ENCODE data around the gene TUBB. TPM values are rescaled to one million over a fixed set of nuclear protein-coding genes. Genes with fewer than 3 reads are reported as not detected.

TUBB gene
- total and polyA plus RNA-seq, 9 of the 15 experiments (the other 6 are each of a cell fraction or from before 2014, with no cell fraction given), result 971 to 2,870 (median 1,478) TPM

DNA sequence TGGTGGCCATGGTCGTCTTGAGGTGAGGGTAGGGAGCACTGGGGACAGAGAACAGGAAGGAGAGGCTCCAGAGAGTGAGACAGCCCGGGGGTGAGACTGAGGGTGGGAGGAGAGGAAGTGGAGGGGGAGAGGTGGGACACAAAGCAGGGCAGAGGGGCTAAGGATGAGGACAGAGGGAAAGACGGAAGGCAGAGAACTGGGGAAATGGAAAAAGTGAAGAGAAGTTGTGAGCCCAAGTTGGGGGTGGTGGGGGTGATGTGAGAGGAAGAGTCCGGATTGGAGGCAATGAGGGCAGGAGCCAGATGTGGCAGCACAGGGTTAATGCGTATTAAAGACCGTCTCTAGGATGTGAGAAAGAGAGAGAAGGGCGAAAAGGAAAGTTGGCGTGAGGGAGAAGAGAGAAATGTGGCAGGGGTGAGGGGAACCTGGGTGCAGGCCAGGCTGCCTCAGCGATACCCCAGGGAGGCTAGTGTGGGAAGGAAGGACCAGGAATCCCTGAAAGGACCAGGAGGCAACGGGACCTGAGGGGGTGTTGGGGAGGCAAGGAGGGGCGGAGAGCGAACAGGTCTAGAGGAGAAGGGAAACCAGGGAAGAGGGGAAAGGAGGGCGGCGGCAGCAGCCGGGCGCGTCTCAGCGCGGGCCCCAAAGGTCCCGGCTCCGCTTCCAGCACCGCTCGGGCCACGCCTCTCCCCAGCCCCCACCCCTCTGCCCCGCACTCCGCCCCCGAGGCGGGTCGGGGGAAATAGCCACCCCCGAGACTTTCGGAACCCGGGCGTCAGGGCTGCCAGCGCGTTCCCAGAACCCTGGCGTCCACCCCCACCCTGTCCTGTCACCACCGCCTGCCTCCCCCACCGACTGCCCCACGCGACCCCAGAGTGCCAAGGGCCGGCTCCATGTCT is 33.9 kb upstream of the TUBB start, which contains the start of gene PPP1R18 (continued):
- TF ChIP-seq PPARD (CRISPR knock-in tag; IDR thresholded peaks at IDR 0.05) (no peak), SPI1 (IDR thresholded peaks at IDR 0.05; ENCODE audit: borderline replicate concordance, low read depth, low read length) (peak; percentile 57; the same call in 1 of the 2 replicates), STAT5B (CRISPR knock-in tag; IDR thresholded peaks at IDR 0.05) (no peak), SMARCA5 (IDR thresholded peaks at IDR 0.05) (peak; percentile 60; the same call in 1 of the 2 replicates), SAFB (IDR thresholded peaks at IDR 0.05; ENCODE audit: borderline replicate concordance, low read depth, low read length) (peak; percentile 46; the same call in 1 of the 2 replicates), TSC22D4 (tag; IDR thresholded peaks at IDR 0.05) (peak; percentile 74; the same call in 1 of the 2 replicates), HDGF (IDR thresholded peaks at IDR 0.05) (peak; percentile 99), POLR2A (conservative IDR thresholded peaks at IDR 0.05) (peak; percentile 64), HINFP (tag; conservative IDR thresholded peaks at IDR 0.05; ENCODE audit: low read depth) (no peak), ARNT (IDR thresholded peaks at IDR 0.05) (peak in 1 of 2 experiments; percentile 67; a peak in 1 of 4 replicates), HLTF (IDR thresholded peaks at IDR 0.05) (peak; percentile 97), ZNF407 (IDR thresholded peaks at IDR 0.05; ENCODE audit: low read depth) (peak; percentile 57; the same call in 1 of the 2 replicates), JUND (IDR thresholded peaks at IDR 0.05; ENCODE audit: borderline replicate concordance, low read depth, low read length) (no peak), JUND (tag; IDR thresholded peaks at IDR 0.05; ENCODE audit: borderline replicate concordance, low read depth, low read length) (no peak), SRSF7 (optimal IDR thresholded peaks at IDR 0.05; ENCODE audit: low read depth, low read length) (no peak), CSDE1 (IDR thresholded peaks at IDR 0.05) (peak in 1 of 2 experiments; percentile 79; a peak in 1 of 4 replicates), ZNF778 (CRISPR knock-in tag; IDR thresholded peaks at IDR 0.05) (no peak), U2AF2 (optimal IDR thresholded peaks at IDR 0.05; ENCODE audit: low read depth, low read length) (no peak), JUN (IDR thresholded peaks at IDR 0.05; ENCODE audit: borderline replicate concordance, low read depth, low read length) (0 out of 2 replicates have a peak, but pooled peaks have one; percentile 8), JUN (CRISPR knock-in tag; IDR thresholded peaks at IDR 0.05; ENCODE audit: borderline replicate concordance) (no peak)

Measured in K562 (cell line).